Neural crest cell (in vitro differentiated cells): ENCODE measurements around the gene ABHD5. TPM values are rescaled to one million over a fixed set of nuclear protein-coding genes. Genes with fewer than 3 reads are reported as not detected.

Experiments
- DNase-seq: peaks from one replicate; pipeline ENCODE4 v3.0.0; 2021; ENCODE audit warnings: low read depth, mixed read lengths, low spot score
- H3K27ac Mint-ChIP-seq: one replicate; pipeline ENCODE4 v1.8.0; 2021; ENCODE audit warnings: mild to moderate bottlenecking, mixed read lengths; ENCODE audit not compliant: unreplicated experiment
- H3K27me3 Mint-ChIP-seq: 2 replicates; pipeline ENCODE4 v1.8.0; 2021; ENCODE audit warnings: low read depth, mild to moderate bottlenecking, mixed read lengths
- H3K36me3 Mint-ChIP-seq: 2 replicates; pipeline ENCODE4 v1.8.0; 2021; ENCODE audit warnings: low read depth, mild to moderate bottlenecking, mixed read lengths
- H3K4me1 Mint-ChIP-seq: 2 replicates; pipeline ENCODE4 v1.8.0; 2021; ENCODE audit warnings: mixed read lengths
- H3K4me3 Mint-ChIP-seq: one replicate; pipeline ENCODE4 v1.8.0; 2021; ENCODE audit warnings: mild to moderate bottlenecking, mixed read lengths
- H3K9me3 Mint-ChIP-seq: 2 replicates; pipeline ENCODE4 v1.8.0; 2021; ENCODE audit warnings: mixed read lengths
- total RNA-seq: library from RNA; stranded (reverse); gene quantifications from 2 replicates; pipeline ENCODE4 v1.2.1, GENCODE V29; 2021
- TF ChIP-seq, protein P1 (sequence below): fragments of 200-600 bp; sonication (generic); conservative IDR thresholded peaks from 2 replicates; pipeline ENCODE4 v1.5.0; 2021; ENCODE audit warnings: antibody characterized with exemption, mild to moderate bottlenecking

Gene ABHD5
- total RNA-seq, 1 donor from 2014 or later, result 12.5 TPM

GRCh38 chr3:43747641-43748040 lies 56.9 kb downstream of the ABHD5 start:
- H3K4me3 Mint-ChIP-seq, result no peak overlapping the region
- H3K36me3 Mint-ChIP-seq, result no peaks in the 10 kb centered on the region
- no peaks in the 10 kb centered on the region for H3K4me1 Mint-ChIP-seq
- H3K27me3 Mint-ChIP-seq, result no peaks in the 10 kb centered on the region
- no peak for DNase-seq
- peaks cover 8% of the 10 kb centered on the region for H3K9me3 Mint-ChIP-seq
- TF ChIP-seq, protein P1, sequence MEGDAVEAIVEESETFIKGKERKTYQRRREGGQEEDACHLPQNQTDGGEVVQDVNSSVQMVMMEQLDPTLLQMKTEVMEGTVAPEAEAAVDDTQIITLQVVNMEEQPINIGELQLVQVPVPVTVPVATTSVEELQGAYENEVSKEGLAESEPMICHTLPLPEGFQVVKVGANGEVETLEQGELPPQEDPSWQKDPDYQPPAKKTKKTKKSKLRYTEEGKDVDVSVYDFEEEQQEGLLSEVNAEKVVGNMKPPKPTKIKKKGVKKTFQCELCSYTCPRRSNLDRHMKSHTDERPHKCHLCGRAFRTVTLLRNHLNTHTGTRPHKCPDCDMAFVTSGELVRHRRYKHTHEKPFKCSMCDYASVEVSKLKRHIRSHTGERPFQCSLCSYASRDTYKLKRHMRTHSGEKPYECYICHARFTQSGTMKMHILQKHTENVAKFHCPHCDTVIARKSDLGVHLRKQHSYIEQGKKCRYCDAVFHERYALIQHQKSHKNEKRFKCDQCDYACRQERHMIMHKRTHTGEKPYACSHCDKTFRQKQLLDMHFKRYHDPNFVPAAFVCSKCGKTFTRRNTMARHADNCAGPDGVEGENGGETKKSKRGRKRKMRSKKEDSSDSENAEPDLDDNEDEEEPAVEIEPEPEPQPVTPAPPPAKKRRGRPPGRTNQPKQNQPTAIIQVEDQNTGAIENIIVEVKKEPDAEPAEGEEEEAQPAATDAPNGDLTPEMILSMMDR, result no peak
- no peak overlapping the region for H3K27ac Mint-ChIP-seq

GRCh38 chr3:43748179-43748578 lies 57.4 kb downstream of the ABHD5 start:
- DNase-seq, result no peak
- no peaks in the 10 kb centered on the region for H3K27me3 Mint-ChIP-seq
- H3K9me3 Mint-ChIP-seq, result peaks cover 8% of the 10 kb centered on the region
- H3K27ac Mint-ChIP-seq, result no peak overlapping the region
- H3K36me3 Mint-ChIP-seq, result no peaks in the 10 kb centered on the region
- TF ChIP-seq, protein P1, result no peak
- no peaks in the 10 kb centered on the region for H3K4me1 Mint-ChIP-seq
- H3K4me3 Mint-ChIP-seq, result no peak overlapping the region

- no peaks in the 10 kb centered on the region for H3K27me3 Mint-ChIP-seq
- DNase-seq, result no peak
- H3K9me3 Mint-ChIP-seq, result peaks cover 8% of the 10 kb centered on the region
- TF ChIP-seq, protein P1, result no peak
- no peaks in the 10 kb centered on the region for H3K4me1 Mint-ChIP-seq
- H3K27ac Mint-ChIP-seq, result no peak overlapping the region
- H3K4me3 Mint-ChIP-seq, result no peak overlapping the region
- no peaks in the 10 kb centered on the region for H3K36me3 Mint-ChIP-seq
Observed at GRCh38 chr3:43748645-43749044, 57.9 kb downstream of the ABHD5 start.

DNA sequence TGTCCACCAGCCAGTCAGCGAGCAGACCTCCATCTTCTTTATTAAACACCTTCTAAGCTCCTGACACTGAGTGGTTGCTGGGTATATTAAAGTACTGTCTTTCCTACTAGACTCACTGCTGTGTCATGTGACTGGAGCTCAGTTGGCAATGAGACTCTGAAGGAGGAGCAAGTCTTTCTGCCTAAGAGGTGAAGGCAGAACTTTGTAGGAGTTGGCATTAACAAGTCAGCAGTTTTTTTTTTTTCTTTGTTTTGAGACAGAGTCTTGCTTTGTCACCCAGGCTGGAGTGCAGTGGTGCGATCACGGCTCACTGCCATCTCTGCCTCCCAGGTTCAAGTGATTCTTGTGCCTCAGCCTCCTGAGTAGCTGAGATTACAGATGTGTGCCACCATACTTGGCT lies 62.2 kb downstream of the ABHD5 start:
- H3K4me3 Mint-ChIP-seq, result no peak overlapping the region
- H3K27ac Mint-ChIP-seq, result no peak overlapping the region
- no peaks in the 10 kb centered on the region for H3K4me1 Mint-ChIP-seq
- H3K36me3 Mint-ChIP-seq, result no peaks in the 10 kb centered on the region
- TF ChIP-seq, protein P1, result no peak
- H3K9me3 Mint-ChIP-seq, result peaks cover 6% of the 10 kb centered on the region
- peaks cover 3% of the 10 kb centered on the region for H3K27me3 Mint-ChIP-seq
- DNase-seq, result no peak

DNA sequence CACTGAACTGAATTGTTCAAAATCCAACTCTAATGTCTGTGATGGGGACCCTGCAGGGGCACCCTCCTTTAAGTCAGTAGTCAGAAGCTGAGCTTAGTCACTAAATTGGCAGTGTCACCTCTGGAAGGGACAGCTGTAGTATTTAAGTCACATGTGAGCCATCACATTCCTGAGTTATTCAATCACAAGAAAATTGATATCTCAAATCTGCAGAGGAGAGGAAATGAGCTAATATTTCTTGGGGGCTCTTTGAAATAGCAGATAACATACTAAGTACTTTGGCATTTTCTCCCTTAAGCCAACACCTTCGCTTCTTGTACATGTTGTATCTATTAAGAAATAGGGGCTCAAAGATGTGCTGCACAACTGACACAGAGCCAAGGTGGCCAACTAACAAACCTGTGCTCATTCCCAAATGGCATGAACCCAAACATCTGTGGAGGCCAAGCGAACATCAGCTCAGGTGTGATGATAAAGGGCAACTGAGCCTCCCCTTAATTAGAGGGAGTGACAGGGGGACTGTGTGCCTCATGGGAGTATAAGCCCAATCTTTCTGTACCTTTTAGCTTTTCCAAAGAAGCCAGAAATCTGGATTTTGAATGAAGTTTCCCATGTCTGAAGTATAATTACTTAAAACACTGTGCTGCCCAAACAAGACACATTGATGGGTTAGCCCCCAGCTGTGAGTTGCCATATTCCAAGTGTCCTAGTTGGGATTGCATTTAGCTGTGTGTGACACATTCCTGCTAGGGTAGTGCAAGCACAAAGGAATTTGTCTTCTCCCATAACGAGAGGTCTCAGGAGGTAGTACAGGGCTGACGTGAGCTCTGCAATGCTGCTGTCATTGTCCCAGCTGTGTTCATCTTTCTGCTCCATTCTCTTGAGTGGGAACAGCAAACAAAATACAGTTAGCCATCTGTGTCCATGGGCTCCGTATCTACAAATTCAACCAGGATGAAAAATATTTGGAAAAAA lies 63.3 kb downstream of the ABHD5 start:
- TF ChIP-seq, protein P1, result no peak
- H3K27me3 Mint-ChIP-seq, result peaks cover 3% of the 10 kb centered on the region
- DNase-seq, result no peak
- no peak overlapping the region for H3K4me3 Mint-ChIP-seq
- H3K9me3 Mint-ChIP-seq, result peaks cover 6% of the 10 kb centered on the region
- no peaks in the 10 kb centered on the region for H3K36me3 Mint-ChIP-seq
- H3K4me1 Mint-ChIP-seq, result no peaks in the 10 kb centered on the region
- H3K27ac Mint-ChIP-seq, result no peak overlapping the region
